NCI-H748 treated with DMSO at 0.1 percent for 48 hours (cell line): Measurements from ENCODE around the gene CDH8.

Experiments
- DNase-seq: peaks from one replicate; lab custom pipeline; 2025; lab: John Stamatoyannopoulos, UW

Gene CDH8

DNA sequence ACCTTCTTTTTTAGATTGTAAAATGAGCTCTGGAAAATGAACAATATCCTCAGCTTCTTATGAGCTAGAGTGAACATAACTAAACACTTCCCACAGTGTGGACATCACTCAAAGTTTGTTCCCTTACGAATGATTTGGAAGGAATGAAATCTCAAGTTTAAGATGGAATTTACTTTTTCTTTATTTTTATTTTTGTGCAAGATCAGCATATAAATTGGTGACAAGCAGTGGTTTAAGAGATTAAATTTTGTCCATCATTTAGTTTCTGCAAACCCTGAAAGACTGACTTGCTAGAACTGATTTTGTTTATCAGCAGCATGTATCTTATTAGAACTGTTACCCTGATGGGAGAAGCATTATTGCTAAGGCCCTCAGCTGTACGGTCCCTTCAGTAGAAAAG, 420.1 kb downstream of the CDH8 start:
- DNase-seq = no peak

DNA sequence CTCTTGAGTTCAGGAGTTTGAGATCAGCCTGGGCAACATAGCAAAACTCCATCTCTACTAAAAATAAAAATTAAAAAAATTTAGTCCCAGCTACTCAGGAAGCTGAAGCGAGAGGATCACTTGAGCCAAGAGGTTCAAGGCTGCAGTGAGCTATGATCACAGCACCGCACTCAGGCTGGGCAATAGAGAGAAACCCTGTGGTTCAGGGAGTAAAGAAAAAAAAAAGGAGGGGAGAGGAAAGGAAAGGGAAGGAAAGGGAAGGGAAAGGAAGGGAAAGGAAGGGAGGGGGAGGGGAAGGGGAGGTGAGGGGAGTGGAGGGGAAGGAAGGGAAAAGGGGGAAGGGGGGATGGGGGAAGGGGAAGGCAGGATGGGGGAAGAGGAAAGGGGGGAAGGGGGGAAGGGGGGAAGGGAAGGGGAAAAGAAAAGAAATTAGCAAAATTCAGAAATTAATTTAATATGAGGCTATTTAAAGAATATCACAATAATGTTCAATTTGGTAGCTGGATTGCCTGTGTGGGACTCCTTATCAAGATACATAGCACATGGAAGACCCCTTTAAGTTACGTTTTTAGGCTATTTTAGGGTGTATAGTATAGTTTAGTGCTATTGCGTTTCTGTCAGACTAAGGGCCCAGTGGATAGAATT, 424.3 kb downstream of the CDH8 start:
- DNase-seq = no peak

DNA sequence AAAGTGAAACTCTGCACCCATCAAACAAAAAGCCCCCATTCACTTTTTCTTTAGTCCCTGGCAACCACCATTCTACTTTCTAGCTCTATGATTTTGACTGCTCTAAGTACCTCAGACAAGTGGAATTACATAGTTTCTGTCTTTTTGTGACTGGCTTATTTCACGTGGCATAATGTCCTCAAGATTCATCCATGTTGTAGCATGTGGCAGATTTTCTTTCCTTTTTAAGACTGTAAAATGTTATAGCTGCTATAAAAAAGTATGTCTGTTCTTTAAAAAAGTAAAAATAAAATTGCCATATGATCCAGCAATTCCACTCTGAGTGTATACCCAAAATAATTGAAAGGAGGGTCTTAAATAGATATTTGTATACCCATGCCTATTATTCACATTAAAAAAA, 429.7 kb downstream of the CDH8 start:
- no peak for DNase-seq
